Stimulated activated CD4-positive, alpha-beta T cell treated with anti-CD3 and anti-CD28 coated beads, Interleukin-4, amount 100 ng/mL, for 24 hours (primary cell): Measurements from ENCODE around the gene MYH10.
"Not testable (repeated sequence)": the region's sequence is repeated elsewhere in the genome, so short reads cannot be mapped to it uniquely, and the experiment has no call there.

Experiments
- DNase-seq: peaks from one replicate; pipeline ENCODE4 v3.0.0-alpha.2; 2020

Gene MYH10

DNA sequence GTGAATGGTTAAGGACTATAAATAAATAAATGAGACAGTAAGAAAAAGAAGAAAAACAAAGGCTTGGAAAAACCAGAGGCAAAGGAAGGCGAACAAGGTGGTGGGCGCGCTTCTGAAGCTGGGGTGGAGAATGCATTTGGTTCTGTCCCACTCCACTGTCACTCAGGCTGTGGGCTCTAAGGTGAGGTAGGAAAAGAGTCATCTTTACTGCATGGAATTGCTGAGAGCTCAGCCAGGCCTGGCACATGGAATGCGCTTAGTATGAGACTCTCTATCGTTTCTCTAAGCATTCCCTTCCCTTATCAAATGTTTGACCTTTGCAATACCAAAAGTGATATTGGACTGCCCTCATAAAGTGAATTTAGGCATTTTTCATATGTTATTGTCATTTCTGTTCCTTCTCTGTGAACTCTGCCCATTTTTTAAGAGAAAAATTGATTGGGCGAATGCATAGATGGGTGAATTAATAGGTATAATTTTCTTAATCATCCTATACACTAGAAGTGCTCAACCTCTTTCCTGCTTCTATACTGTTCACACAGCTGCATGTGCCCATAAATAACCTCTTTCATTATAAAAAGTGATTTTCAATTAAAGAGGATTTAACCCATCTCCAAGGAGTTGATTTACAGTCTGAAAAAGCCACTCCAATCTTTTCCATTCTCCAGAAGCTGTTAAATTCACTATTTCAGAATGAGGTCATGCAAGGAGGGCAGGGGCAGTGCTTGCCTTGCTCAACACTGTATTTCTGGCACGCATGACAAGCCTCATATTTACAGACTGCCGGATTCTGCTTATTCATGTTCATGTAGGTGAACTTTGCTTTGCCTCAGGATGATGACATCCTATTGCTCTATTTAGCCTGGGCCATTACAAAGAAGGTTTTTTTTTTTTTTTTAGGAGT, 87.7 kb downstream of the MYH10 start:
- DNase-seq = no peak

- not testable (repeated sequence) for DNase-seq
These were observed 90.5 kb downstream of the MYH10 start for GRCh38 chr17:8539976-8540375.

DNA sequence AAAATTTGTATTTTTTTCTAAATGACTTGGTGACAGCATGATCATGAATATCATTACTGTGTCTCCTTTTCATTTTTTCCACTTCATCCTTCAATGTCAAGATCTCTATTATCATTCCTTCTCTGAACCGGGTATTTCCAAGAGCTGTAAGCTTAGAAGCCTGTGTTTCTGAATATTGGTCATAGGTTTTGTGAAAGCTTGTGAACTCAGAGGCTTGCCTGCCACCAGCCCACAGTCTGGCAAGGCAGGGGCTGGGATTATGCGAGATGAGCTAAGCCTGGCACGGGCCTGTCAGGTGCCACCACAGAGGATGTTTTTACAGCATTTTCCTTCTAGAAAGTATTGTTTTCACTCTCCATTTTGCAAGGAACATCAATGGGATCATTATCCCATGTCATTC, 92.8 kb downstream of the MYH10 start:
- DNase-seq = no peak

DNA sequence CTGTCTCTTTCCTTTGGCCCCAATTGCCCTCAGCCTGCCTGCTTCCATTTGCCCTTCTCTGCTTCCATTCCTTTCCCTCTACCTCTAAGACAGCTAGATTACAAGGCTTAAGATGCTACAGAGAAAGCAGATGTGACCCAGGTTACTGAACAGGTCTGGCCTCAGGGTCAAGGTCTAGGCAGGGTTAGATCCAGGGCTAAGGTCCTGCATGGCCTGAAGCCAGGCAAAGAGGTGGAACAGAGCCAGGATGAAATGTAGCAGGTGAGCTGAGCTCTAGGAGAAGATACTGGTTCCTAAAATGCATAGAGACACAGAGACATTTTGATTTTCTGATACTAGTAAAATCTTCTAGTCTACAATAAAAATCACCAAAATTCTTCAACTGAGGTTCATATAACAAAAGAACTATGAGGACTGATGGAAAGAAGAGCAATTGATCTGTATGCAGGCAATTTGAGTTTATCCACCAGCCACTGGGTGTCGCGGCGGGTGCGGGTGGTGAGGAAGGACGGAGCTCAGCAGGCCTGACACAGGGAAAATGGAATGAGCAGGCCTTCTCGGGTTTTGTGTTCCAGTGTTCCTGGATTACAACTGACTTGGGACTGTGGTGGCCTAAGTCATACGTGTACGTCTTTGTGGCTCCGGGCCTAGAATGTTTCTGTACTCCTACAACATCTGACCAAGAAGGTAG, 95.9 kb downstream of the MYH10 start:
- no peak for DNase-seq

DNA sequence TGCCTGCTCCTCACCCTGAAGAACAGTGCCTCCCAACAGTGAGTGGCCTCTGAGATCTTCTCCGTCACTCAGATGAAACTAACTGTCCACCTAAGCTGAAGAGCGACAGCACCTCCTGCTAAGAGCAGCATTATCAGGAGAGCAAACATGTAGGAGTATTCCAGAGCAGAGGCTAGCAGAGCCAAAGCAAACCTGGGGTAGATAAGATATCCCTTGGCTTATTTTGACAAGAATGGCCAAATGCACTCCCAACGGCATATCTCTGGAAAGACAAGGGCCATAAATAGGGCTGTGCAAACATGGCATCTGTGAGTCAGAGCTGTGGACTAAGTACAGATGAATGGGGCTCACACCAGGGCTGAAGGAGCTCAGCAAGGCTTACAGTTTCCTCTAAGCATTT, 98.5 kb downstream of the MYH10 start:
- no peak for DNase-seq

DNA sequence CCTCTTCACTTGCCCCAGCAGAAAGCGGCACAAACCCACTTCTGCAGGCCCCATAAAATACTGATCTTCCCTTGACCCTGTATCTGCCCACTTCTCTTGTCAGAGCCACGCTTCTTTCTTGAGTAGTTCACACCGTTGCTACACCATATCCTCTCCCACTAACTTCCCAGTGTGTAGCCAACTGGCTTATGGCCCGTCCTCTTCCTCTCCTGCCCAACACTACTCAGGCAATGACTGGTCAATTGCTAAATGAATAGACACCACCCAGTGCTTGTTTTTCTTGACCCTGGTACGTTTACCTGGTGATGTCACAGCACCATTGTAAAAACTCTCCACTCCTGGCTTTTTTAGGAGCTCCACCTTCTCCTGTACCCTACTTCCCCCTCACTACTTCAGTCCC, 107.9 kb downstream of the MYH10 start:
- no peak for DNase-seq

GRCh38 chr17:8520981-8521380, 109.5 kb downstream of the MYH10 start:
- DNase-seq = no peak

DNA sequence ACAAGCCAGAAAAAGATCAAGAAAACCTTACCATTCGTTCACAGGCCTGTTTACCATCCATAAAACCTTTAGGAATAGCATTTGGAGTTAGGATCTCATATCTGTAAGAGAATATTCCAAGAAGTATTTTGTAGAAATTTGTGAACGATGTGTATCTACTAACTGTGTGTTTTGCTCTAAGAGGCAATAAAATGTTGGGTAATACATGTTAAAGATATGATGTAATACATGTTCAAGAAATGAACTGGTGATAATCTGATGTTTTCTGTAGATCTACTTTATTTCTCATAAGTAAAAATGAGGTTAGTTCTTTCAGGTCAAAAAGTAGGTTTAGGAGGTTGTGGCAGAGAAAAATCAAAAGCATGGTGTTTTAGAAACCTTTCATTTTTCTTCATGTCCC, 111.7 kb downstream of the MYH10 start:
- DNase-seq = no peak

DNA sequence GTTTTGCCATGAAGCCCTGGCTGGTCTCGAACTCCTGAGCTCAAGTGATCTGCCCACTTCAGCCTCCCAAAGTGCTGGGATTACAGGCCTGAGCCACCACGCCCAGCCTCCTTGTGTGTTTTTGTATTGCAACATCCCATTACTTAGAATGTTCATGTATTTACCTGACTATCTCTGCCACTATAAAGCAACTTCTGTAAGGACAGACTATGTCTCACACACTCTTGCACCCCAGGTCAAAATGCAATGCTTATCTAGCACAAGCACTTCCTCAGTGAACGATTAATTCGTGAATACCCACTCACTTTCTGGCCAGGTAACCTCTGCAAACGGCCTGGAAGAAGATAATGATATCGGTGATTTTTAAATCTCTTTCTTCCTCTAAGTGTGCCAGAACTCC, 112.2 kb downstream of the MYH10 start:
- no peak for DNase-seq

GRCh38 chr17:8514801-8515200, 115.7 kb downstream of the MYH10 start:
- no peak for DNase-seq

DNA sequence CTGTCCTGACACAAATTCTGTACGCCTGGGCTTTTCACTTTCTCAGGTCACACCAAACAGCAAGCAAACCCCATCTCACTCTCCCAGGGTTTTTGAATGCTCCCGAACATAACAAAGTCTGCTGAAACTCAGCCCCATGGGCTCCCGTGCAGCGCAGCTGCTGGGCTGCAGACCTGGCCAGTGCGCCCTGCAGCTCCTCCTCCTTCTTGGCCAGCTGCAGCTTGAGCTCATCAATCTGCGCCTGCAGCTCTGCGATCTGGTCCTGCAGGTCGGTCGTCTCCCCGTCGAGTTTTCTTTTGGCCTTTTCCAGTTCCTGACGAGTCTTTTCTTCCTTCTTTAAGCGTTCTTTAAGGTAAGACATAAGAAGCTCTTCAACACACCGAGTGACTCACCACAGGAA, 124.4 kb downstream of the MYH10 start:
- no peak for DNase-seq

DNA sequence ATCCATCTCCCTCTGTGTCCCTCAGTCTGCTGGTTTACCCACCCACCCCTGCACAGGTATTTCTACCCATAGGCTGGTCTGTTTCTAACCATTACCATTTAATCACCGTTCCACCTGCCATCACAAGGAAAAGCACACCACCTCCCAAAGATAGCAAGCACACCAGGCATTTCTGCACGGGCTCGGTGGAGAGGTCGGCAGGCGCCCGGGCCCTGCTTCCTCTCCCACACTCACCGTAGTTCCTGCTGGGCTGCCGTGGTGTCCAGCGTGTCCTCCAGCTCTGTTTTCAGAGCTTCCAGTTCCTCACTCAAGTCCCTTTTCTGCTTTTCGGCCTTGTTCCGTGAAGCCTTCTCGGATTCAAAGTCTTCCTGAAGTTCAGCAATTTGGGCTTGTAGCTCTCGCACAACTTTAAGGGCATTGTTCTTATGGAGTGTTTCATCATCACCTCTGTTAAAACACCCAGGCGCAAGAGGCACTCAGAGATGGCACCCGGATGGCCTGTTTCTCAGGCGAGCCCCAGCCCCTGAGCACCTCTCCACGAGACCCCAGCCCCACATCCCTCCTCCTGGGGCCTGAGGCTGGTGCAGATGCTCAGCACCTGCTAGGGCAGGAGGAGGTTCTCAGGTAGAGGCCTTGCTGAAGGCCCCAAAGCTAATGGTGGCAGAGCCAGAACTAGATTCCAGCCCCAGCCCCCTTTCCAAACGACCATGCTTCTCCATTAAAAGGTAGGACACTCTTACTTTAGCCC, 125.9 kb downstream of the MYH10 start:
- no peak for DNase-seq

DNA sequence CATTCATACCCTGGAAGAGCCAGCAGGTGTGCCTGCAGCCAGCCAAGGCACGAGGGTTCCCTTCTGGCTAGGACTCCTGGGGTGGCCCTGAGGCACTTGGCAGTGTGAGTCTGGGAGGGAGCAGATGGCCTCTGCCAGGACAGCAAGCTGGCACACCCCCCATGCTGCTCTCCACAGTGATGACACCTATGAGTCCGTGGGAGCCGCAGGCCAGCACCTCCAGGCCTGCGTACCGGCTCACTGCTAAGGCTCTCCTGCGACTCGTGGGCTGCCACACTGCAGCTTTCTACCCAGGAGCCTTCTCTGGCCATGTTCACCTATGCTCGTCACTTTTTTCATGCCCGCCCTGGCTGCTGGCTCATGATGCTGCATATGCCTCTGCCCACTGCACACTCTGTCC, 126.7 kb downstream of the MYH10 start:
- no peak for DNase-seq

DNA sequence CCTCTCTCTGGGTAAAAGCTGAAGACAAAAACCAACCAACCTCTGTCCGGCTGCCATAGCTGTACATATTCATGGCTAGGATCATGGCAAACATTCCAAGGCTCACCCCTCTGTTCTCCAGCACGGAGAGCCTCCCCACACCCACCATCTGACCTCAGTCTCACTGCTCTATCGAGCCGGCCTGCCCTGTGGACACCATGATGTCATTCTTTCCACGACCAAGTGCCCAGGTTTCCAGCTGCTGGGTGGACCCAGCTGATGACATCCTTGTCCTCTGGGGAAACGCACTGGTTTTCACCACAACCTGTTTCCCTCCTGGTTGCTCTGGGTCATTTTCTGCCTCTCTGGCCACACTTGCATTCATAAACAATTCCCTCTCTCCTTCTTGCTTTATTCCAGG, 127.2 kb downstream of the MYH10 start:
- no peak for DNase-seq

DNA sequence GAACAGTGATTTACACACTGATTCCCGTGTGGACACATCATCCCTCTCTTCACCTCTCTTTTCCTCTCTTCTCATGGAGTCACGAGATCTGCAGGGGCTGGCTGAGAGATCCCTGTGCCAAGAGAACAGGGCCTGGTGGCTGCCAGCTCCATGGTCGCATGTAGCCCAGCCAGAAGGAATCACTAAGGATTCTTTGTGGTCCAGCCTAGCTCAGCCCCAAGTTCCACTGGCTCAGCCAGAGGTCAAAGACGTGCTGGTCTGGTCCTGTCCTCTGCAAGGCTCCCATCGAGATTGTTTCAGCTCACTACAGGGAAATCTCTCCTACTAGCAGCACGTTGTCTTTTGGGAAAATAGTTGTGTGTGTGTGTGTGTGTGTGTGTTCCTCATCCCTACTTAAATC, 128.4 kb downstream of the MYH10 start:
- DNase-seq = no peak

DNA sequence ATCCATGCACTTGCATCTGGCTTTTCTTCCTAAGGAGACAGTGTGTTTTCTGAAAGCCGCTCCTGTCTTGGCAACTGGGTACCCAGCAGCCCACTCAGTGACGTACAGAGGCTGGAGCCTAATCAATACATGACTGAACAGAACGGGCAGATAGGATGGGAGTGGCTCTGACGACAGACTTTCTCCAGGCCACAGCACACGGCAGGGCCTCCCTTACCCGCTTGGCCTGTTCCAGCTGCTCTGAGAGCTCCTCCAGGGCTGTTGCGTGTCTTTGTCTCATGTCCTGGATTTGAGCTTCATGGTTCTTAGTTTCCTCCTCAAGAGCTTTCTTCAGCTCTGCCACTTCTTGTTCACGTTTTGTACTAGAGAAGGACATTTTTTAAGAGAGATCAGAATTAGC, 129.9 kb downstream of the MYH10 start:
- DNase-seq = no peak

GRCh38 chr17:8499614-8500013, 130.9 kb downstream of the MYH10 start:
- DNase-seq = no peak

DNA sequence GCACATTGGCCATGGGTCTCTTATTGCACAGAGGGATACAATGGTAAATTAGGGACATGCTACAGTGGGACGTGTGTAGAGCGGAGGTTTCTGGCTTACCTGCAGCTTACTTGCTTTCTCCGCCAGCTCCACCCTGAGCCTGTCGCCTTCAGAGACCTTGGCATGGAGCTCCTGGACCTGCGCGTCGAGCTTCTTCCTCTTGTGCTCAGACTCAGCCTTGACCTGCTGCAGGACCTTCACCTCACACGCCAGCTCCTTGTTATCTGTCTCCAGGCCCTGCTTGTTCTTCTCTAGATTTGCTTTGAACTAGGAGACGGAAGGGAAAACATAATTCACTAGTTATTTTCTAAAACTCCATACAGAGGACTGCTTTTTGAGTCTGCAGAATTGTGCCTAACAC, 131.4 kb downstream of the MYH10 start:
- DNase-seq = no peak

GRCh38 chr17:8496081-8496480, 134.4 kb downstream of the MYH10 start:
- no peak for DNase-seq

DNA sequence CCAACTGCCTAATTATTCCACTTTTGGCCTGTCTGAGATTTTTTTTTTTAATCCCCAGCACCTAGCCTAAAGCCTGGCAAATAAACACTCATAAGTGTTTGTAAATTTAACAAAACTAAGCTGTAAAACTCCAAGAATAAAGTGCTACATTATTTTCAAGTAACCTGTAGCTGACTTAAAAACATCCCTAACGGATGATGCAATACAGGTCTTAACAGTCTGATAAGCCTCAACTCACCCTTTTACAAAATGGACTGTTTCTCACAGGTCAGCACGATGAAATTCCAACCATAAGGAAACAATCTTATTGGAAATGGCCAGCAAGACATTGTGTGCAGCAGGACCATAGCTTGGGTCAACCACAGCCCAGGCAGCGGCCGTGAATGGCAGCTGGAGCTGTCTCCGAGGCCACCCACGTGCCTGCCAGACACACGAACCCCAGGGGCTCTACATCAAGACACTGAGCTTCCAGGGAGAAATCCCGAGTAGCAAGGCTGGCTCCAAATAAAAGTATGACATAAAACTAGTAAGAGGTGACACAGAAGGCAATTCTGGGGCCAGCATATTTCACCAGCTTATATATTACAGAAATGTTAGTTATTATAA, 135.9 kb downstream of the MYH10 start:
- DNase-seq = no peak

DNA sequence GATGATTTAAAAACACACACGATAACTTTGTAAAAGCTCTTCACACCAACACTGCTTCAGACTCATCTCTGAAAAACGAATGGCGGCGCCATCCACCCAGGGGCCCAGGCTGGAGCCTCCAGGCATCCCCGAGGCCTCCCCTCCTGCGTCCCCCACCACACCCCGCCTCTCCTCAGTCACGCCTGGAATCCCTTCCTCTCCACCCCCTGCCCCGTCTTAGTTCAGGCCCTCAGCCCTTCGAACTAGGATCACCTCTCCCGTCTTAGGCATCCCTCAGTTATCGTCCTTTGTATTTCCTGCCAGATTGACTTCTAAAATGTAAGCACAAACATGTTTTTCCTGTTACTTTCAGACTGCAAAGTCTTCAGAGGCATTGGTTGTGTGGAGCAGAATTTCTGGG, 136.5 kb downstream of the MYH10 start:
- no peak for DNase-seq

DNA sequence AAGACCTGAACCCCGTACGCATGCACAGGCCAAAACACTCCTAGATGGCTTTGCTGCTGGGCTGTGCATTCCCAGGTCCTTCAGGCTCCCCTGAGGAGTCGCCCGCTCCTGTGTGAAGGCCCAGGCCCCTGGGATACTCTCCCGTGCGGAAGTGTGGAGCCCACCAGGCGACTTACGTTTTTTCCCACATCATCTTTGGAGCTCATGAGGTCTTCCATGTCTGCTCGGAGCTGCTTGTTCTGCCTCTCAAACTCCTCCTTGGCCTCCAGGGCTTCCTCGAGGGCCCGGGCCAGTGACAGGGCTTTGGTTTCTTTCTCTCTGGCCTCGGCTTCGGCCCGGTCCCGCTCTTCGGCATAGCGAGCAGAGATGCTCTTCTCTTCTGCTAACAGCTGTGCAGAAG, 138.4 kb downstream of the MYH10 start:
- no peak for DNase-seq

GRCh38 chr17:8490256-8491023, 140.1 kb downstream of the MYH10 start:
- no peak for DNase-seq
